Spleen (tissue), 7 donors: ENCODE data around the gene CSNK2A1.

Source experiments
- POLR2AphosphoS5 ChIP-seq, 3 donors: sonication (generic); formaldehyde crosslinking; IDR thresholded peaks; one replicate each; pipeline ENCODE4 v1.5.1; 2017; ENCODE audit warnings: antibody characterized with exemption in 3 of 3
- TF ChIP-seq, protein P1 (sequence below), 11 experiments: fragments of 200-600 bp in 7 of 11; fragments of 450-650 bp in 4 of 11; sonication (generic) in 4 of 11; IDR thresholded peaks in 8 of 11; conservative IDR thresholded peaks in 3 of 11; 1 replicate in 7 of 11; 2 replicates in 4 of 11; pipeline versions ENCODE4 v1.4.0 to v1.8.0; 2016 to 2021; ENCODE audit warnings: antibody characterized with exemption in 11 of 11, inconsistent platforms in 4 of 11, mild to moderate bottlenecking in 1 of 11
- donor health status: DM: no; HTN: no; CAD: no; lungs with moderate emphysema.
- donor health status: DM: no; HTN: no; CAD: no.
- donor health status: DM: no; HTN: no; CAD: no.

DNA sequence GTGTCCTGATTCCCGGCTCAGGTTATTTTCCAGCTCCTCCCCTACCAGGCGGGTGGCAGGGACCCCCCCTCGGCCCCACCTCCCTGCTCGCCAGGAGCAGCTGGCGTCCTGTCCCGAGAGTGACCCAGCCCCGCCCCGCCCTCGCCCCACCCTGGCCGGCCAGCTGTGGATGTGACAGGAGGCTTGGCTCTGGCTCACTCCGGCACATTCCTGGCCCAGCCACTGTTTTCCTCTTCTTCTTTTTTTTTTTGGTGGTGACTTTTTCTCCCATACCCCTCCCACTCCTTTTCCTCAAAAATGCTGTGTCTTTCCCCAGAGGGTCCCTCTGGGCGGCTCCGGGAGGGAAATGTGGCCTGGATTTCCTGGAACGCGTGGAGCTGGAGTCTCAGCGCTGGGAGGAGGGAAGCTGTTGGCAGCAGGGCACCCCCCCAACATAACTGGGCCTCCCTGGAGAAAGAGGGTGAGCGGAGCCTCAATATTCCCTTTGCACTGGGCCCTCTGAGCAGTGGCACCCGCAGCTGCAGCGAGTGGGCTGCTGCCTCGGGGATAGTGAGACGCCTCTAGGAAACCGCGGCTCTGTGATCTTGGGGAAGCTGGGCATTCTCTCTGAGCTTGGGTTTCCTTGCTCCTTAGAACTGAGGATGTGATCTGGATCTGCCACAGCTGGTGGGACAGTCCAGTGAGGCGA is 28.3 kb upstream of the CSNK2A1 start:
- TF ChIP-seq, protein P1, sequence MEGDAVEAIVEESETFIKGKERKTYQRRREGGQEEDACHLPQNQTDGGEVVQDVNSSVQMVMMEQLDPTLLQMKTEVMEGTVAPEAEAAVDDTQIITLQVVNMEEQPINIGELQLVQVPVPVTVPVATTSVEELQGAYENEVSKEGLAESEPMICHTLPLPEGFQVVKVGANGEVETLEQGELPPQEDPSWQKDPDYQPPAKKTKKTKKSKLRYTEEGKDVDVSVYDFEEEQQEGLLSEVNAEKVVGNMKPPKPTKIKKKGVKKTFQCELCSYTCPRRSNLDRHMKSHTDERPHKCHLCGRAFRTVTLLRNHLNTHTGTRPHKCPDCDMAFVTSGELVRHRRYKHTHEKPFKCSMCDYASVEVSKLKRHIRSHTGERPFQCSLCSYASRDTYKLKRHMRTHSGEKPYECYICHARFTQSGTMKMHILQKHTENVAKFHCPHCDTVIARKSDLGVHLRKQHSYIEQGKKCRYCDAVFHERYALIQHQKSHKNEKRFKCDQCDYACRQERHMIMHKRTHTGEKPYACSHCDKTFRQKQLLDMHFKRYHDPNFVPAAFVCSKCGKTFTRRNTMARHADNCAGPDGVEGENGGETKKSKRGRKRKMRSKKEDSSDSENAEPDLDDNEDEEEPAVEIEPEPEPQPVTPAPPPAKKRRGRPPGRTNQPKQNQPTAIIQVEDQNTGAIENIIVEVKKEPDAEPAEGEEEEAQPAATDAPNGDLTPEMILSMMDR (IDR thresholded peaks at IDR 0.05 in 8 of 11, conservative IDR thresholded peaks at IDR 0.05 in 3 of 11) = no peak
- TF ChIP-seq POLR2AphosphoS5 (IDR thresholded peaks at IDR 0.05) = no peak
